Pancreas (tissue), 10 donors: Measurements from ENCODE around the gene TM4SF1. TPM values are rescaled to one million over a fixed set of nuclear protein-coding genes. Genes with fewer than 3 reads are reported as not detected.

Experiments
- ATAC-seq, 4 donors: fragments of 200-7000 bp; cut with Tn5 transposase; one replicate each; pipeline versions ENCODE4 v1.8.0 to v1.9.1; 2020; ENCODE audit warnings: mild to moderate bottlenecking in 4 of 4, moderate library complexity in 4 of 4
- DNase-seq, 6 donors: peaks; one replicate each; pipeline ENCODE4 v3.0.0-alpha.2; 2020
- FAIRE-seq: peaks from 2 replicates; lab custom pipeline; 2012; peaks lifted over from hg19 to GRCh38; lab: Jason Lieb, UNC
- H3K27ac ChIP-seq, 4 donors: fragments of 200-600 bp; sonication (generic); 1 replicate in 3 of 4; 2 replicates in 1 of 4; pipeline versions ENCODE4 v1.5.0 to v1.8.0; 2020
- H3K27me3 ChIP-seq, 4 donors: fragments of 200-600 bp; one replicate each; pipeline ENCODE4 v1.8.0; 2021
- H3K36me3 ChIP-seq, 3 donors: fragments of 200-600 bp; sonication (generic) in 1 of 3; one replicate each; pipeline versions ENCODE4 v1.5.0 to v1.8.0; 2020 to 2021
- H3K4me1 ChIP-seq, 3 donors: fragments of 200-600 bp; one replicate each; pipeline ENCODE4 v1.8.0; 2021
- H3K4me3 ChIP-seq, 4 donors: fragments of 200-600 bp; sonication (generic) in 2 of 4; one replicate each; pipeline versions ENCODE4 v1.5.0 to v1.8.0; 2020 to 2021
- H3K9me3 ChIP-seq, 4 donors: fragments of 200-600 bp; one replicate each; pipeline ENCODE4 v1.8.0; 2021
- WGBS, 2 donors: extraction: QIAGEN DNeasy Blood & Tissue Kit; methylation state at CpG; one replicate each; pipeline ENCODE4 v1.1.7; 2013; 5-methylcytosine and 5-hydroxymethylcytosine counted together
- intact Hi-C, 3 donors: fragments of 100-400 bp; cut with DNase I; formaldehyde crosslinking; loops; one replicate each; pipeline versions ENCODE4 v1.11.1 to v1.14.2; 2022
- polyA plus RNA-seq, 2 donors: library from polyadenylated mRNA; stranded (reverse); fragments of 200-250 nt; gene quantifications; one replicate each; pipeline ENCODE4 v1.2.3, GENCODE V29; 2013
- total RNA-seq, 6 donors: library from RNA; stranded (reverse); fragmentation: NEBNext Ultra II Directional in 4 of 6; extraction: Animal tissue kit (Norgen Biotek cat#: 25700) in 4 of 6; gene quantifications; one replicate each; pipeline versions ENCODE4 v1.2.1 to v1.2.4, GENCODE V29; 2021 to 2023
- TF ChIP-seq, protein P1 (sequence below), 4 donors: fragments of 200-600 bp; sonication (generic) in 3 of 4; IDR thresholded peaks; one replicate each; pipeline versions ENCODE4 v1.5.0 to v1.8.0; 2021; ENCODE audit warnings: antibody characterized with exemption in 4 of 4
- donor health status: healthy with polysubstance abuse.
- donor health status: DM: no; HTN: no; CAD: no; lungs with moderate emphysema.
- donor health status: DM: no; HTN: no; CAD: no.
- donor health status: control.
- donor health status: control.
- donor health status: Bipolar disorder and iron deficiency.
- donor health status: DM: yes; HTN: yes; CAD: no.
- donor health status: DM: no; HTN: no; CAD: no.
- donor health status: DM: no; HTN: no; CAD: no.
- donor health status: DM: yes; HTN: yes; CAD: no.

The TM4SF1 gene
- total and polyA plus RNA-seq, 8 donors = 53.7 to 226 (median 98.4) TPM

DNA sequence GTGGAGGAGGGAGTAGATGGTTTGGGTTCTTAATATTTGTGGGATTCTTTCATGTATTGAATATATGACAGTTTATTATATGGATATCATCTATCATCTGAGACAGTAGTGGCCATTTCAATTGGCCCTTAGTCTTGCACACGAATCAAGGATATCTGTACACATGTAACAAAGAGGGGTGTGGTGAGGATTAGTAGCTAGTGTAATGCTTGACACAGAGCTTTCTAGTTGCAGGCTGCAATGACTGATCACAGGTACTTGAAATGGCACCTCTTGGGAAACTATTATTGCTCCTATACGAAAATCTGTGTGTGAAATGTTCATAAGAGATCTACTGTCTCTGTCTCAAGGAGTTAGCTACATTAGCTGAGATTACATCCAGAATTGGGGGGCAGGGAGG lies 12.8 kb downstream of the TM4SF1 start:
- H3K4me1 ChIP-seq = peaks cover 15 to 30% (median 27%) of the 10 kb centered on the region in 3 donors
- DNase-seq (no peak), ATAC-seq (no peak), FAIRE-seq (no peak)
- no peaks in the 10 kb centered on the region for H3K9me3 ChIP-seq
- intact Hi-C loops = no loop called here
- H3K27me3 ChIP-seq = no peaks in the 10 kb centered on the region
- no peak overlapping the region for H3K4me3 ChIP-seq
- H3K27ac ChIP-seq = no peak overlapping the region
- H3K36me3 ChIP-seq = no peaks in the 10 kb centered on the region
- TF ChIP-seq, protein P1, sequence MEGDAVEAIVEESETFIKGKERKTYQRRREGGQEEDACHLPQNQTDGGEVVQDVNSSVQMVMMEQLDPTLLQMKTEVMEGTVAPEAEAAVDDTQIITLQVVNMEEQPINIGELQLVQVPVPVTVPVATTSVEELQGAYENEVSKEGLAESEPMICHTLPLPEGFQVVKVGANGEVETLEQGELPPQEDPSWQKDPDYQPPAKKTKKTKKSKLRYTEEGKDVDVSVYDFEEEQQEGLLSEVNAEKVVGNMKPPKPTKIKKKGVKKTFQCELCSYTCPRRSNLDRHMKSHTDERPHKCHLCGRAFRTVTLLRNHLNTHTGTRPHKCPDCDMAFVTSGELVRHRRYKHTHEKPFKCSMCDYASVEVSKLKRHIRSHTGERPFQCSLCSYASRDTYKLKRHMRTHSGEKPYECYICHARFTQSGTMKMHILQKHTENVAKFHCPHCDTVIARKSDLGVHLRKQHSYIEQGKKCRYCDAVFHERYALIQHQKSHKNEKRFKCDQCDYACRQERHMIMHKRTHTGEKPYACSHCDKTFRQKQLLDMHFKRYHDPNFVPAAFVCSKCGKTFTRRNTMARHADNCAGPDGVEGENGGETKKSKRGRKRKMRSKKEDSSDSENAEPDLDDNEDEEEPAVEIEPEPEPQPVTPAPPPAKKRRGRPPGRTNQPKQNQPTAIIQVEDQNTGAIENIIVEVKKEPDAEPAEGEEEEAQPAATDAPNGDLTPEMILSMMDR (IDR thresholded peaks at IDR 0.05) = no peak
- 92 to 98% methylated on average over 2 of the region's 2 CpGs for WGBS, 2 donors

- Histone ChIP-seq H3K4me1 (peaks cover under 1 to 18% (median 17%) of the 10 kb centered on the region in 3 donors), H3K4me3 (no peak overlapping the region), H3K27me3 (no peaks in the 10 kb centered on the region), H3K36me3 (no peaks in the 10 kb centered on the region), H3K9me3 (no peaks in the 10 kb centered on the region), H3K27ac (no peak overlapping the region)
- intact Hi-C loops = no loop called here
- FAIRE-seq (no peak), DNase-seq (peak in 1 of 6 donors; percentile 47), ATAC-seq (peak in 3 of 4 donors; percentile 70 to 75 (median 72))
- 38 to 41% methylated on average over 2 of the region's 2 CpGs for WGBS, 2 donors
- TF ChIP-seq, protein P1 (IDR thresholded peaks at IDR 0.05) = no peak
Observed at GRCh38 chr3:149363053-149363452, 14.4 kb downstream of the TM4SF1 start.

DNA sequence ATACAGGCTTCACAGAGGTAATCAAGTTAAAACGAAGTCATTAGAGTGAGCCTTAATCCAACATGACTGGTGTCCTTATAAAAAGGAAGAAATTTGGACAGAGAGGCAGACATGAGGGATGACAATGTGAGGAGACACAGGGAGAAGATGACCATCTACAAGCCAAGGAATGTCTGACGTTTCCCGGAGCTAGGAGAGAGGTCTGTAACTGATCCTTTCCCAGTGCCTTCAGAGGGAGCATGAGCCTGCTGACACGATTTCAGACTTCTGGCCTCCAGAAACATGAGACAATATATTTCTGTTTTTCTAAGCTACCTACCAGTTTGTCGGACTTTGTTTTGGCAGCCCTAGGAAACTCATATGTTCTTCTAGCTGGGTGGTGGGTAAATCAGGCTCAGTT lies 15.1 kb downstream of the TM4SF1 start:
- no peaks in the 10 kb centered on the region for H3K36me3 ChIP-seq
- H3K27ac ChIP-seq = no peak overlapping the region
- TF ChIP-seq, protein P1 (IDR thresholded peaks at IDR 0.05) = no peak
- no peak for DNase-seq
- 89 to 90% methylated on average over 5 of the region's 5 CpGs for WGBS, 2 donors
- ATAC-seq = no peak
- H3K4me3 ChIP-seq = no peak overlapping the region
- FAIRE-seq = no peak
- no peaks in the 10 kb centered on the region for H3K27me3 ChIP-seq
- peaks cover 5 to 18% (median 17%) of the 10 kb centered on the region in 3 donors for H3K4me1 ChIP-seq
- intact Hi-C loops = no loop called here
- no peaks in the 10 kb centered on the region for H3K9me3 ChIP-seq

DNA sequence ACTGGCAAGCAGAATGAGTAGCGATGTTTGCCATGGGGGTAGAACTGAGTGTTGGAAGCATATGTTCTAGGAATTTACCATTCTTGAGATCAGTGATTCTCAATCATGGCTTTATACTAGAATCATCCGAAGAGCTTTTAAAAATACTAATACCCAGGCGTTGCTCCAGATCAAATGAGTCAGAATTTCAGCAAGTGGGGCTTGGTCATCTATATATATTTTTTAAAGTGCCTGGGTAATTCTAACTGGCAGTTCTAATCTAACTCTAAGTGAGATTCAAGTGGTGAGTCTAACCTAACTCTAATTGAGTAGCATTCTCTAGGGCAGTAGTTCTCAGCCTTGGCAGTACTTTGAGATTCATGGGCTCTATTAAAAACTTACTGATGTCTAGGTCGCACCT lies 20.8 kb downstream of the TM4SF1 start:
- DNase-seq = no peak
- peak in 3 of 4 donors; percentile 2 to 46 (median 5) for ATAC-seq
- no peak overlapping the region for H3K4me3 ChIP-seq
- TF ChIP-seq, protein P1 (IDR thresholded peaks at IDR 0.05) = no peak
- no peaks in the 10 kb centered on the region for H3K27me3 ChIP-seq
- peak overlapping the region; percentile 69 to 89 (median 78) for H3K27ac ChIP-seq
- no peak for FAIRE-seq
- H3K36me3 ChIP-seq = no peaks in the 10 kb centered on the region
- peaks cover 45 to 55% (median 48%) of the 10 kb centered on the region in 3 donors for H3K4me1 ChIP-seq
- 31 to 46% methylated on average over 4 of the region's 4 CpGs for WGBS, 2 donors
- H3K9me3 ChIP-seq = no peaks in the 10 kb centered on the region
- intact Hi-C loops = no loop called here

GRCh38 chr3:149356044-149356592 lies 21.3 kb downstream of the TM4SF1 start:
- Histone ChIP-seq H3K4me1 (peaks cover 45 to 55% (median 51%) of the 10 kb centered on the region in 3 donors), H3K9me3 (no peaks in the 10 kb centered on the region), H3K4me3 (no peak overlapping the region), H3K36me3 (no peaks in the 10 kb centered on the region), H3K27me3 (no peaks in the 10 kb centered on the region), H3K27ac (peak overlapping the region; percentile 69 to 89 (median 78))
- 15 to 16% methylated on average over 6 of the region's 6 CpGs for WGBS, 2 donors
- intact Hi-C loops = no loop called here
- FAIRE-seq (no peak), DNase-seq (peak in 3 of 6 donors; percentile 50 to 57 (median 51)), ATAC-seq (peak; percentile 80 to 90 (median 84))
- TF ChIP-seq, protein P1 (IDR thresholded peaks at IDR 0.05) = no peak
